Vagina (tissue), 2 donors: ENCODE data around the gene MRI1.

Source experiments
- POLR2AphosphoS5 ChIP-seq, 2 donors: sonication (generic); formaldehyde crosslinking; IDR thresholded peaks; one replicate each; pipeline ENCODE4 v1.9.0; 2017; ENCODE audit warnings: antibody characterized with exemption in 2 of 2, mild to moderate bottlenecking in 2 of 2, low read depth in 1 of 2; ENCODE audit not compliant: insufficient read depth in 1 of 2
- TF ChIP-seq, protein P1 (sequence below), 3 experiments: fragments of 450-650 bp in 2 of 3; fragments of 200-600 bp in 1 of 3; sonication (generic) in 1 of 3; IDR thresholded peaks; one replicate each; pipeline ENCODE4 v1.5.1; 2017 to 2019; ENCODE audit warnings: antibody characterized with exemption in 3 of 3, mild to moderate bottlenecking in 2 of 3, moderate library complexity in 2 of 3

DNA sequence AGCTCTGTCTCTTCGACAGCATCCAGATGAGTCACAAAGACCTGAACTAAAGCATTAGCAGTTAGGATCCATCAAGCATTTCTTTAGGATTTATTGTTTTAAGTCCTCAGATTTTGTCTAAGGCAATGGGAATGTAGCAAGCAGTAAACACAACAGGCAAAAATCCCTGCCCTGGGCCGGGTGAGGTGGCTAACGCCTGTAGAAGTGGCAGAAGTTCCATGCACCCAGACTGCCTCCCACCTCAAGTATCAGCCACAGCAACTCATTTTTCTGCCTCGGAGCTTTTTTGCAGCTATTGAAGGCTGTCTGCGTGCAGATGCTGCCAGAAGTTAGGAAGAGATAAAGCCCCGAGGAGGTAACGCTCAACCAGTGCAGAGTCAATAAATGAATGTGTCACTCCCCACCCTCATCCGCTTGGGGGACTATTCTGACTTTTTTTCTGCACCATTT is 47.1 kb upstream of the MRI1 start:
- TF ChIP-seq, protein P1, sequence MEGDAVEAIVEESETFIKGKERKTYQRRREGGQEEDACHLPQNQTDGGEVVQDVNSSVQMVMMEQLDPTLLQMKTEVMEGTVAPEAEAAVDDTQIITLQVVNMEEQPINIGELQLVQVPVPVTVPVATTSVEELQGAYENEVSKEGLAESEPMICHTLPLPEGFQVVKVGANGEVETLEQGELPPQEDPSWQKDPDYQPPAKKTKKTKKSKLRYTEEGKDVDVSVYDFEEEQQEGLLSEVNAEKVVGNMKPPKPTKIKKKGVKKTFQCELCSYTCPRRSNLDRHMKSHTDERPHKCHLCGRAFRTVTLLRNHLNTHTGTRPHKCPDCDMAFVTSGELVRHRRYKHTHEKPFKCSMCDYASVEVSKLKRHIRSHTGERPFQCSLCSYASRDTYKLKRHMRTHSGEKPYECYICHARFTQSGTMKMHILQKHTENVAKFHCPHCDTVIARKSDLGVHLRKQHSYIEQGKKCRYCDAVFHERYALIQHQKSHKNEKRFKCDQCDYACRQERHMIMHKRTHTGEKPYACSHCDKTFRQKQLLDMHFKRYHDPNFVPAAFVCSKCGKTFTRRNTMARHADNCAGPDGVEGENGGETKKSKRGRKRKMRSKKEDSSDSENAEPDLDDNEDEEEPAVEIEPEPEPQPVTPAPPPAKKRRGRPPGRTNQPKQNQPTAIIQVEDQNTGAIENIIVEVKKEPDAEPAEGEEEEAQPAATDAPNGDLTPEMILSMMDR (IDR thresholded peaks at IDR 0.05), result no peak
- no peak for TF ChIP-seq POLR2AphosphoS5 (IDR thresholded peaks at IDR 0.05; ENCODE audit: insufficient read depth in 1 of 2, low read depth in 1 of 2)
